K562 (cell line): ENCODE measurements around the gene SPI1. TPM values are rescaled to one million over a fixed set of nuclear protein-coding genes. Genes with fewer than 3 reads are reported as not detected.

Experiments
- ATF1 ChIP-seq, 2 experiments: fragments of 450-650 bp in 1 of 2; IDR thresholded peaks; 2 replicates each; pipeline ENCODE4 v1.6.1; 2016; ENCODE audit warnings: missing compliant biosample characterization in 1 of 2, missing genetic modification characterization in 1 of 2
- CCNT2 ChIP-seq: IDR thresholded peaks from 2 replicates; pipeline ENCODE4 v1.6.1; 2011; ENCODE audit warnings: borderline replicate concordance, low read depth, mild to moderate bottlenecking, moderate library complexity, mixed read lengths, low read length; ENCODE audit not compliant: insufficient read length; ENCODE audit errors: extremely low read depth
- DACH1 ChIP-seq: fragments of 450-650 bp; IDR thresholded peaks from 2 replicates; pipeline ENCODE4 v1.6.1; 2018; ENCODE audit not compliant: partially characterized antibody
- DNMT1 ChIP-seq: fragments of 450-650 bp; IDR thresholded peaks from 2 replicates; pipeline ENCODE4 v1.6.1; 2016; ENCODE audit warnings: antibody characterized with exemption, mild to moderate bottlenecking
- KLF6 ChIP-seq: fragments of 250-450 bp; sonication (Bioruptor Pico); IDR thresholded peaks from 2 replicates; pipeline ENCODE4 v1.4.0; 2020; ENCODE audit warnings: mild to moderate bottlenecking, moderate library complexity, borderline replicate concordance
- L3MBTL2 ChIP-seq: fragments of 450-650 bp; IDR thresholded peaks from 2 replicates; pipeline ENCODE4 v1.6.1; 2016; ENCODE audit warnings: mild to moderate bottlenecking, moderate library complexity
- TAF7 ChIP-seq: fragments of 450-650 bp; IDR thresholded peaks from 2 replicates; pipeline ENCODE4 v1.6.1; 2016; ENCODE audit warnings: missing genetic modification characterization, missing compliant biosample characterization
- ZKSCAN3 ChIP-seq: fragments of 250-450 bp; sonication (Bioruptor Pico); IDR thresholded peaks from 2 replicates; pipeline ENCODE4 v1.4.0; 2020
- ZNF134 ChIP-seq: fragments of 250-450 bp; sonication (Bioruptor Pico); conservative IDR thresholded peaks from 2 replicates; pipeline ENCODE4 v1.4.0; 2020
- ZNF239 ChIP-seq: fragments of 250-450 bp; sonication (Bioruptor Pico); IDR thresholded peaks from 2 replicates; pipeline ENCODE4 v1.4.0; 2020; ENCODE audit warnings: mild to moderate bottlenecking
- ZNF436 ChIP-seq: fragments of 250-450, 450-650 bp; sonication (Bioruptor Pico); formaldehyde crosslinking; IDR thresholded peaks from 2 replicates; pipeline ENCODE4 v1.7.0; 2020; ENCODE audit warnings: mild to moderate bottlenecking
- ZNF644 ChIP-seq: fragments of 200-800 bp; sonication (Bioruptor generic); IDR thresholded peaks from 2 replicates; pipeline ENCODE4 v1.6.1; 2016; ENCODE audit warnings: low read depth, missing genetic modification characterization, missing compliant biosample characterization
- ZNF699 ChIP-seq: fragments of 250-450 bp; sonication (Bioruptor Pico); IDR thresholded peaks from 2 replicates; pipeline ENCODE4 v1.8.0; 2021; ENCODE audit warnings: mild to moderate bottlenecking, moderate library complexity; ENCODE audit not compliant: insufficient replicate concordance
- ZNF75A ChIP-seq: fragments of 450-650 bp; formaldehyde crosslinking; IDR thresholded peaks from 2 replicates; pipeline ENCODE4 v1.4.0; 2020; ENCODE audit warnings: mild to moderate bottlenecking
- ZNF830 ChIP-seq: fragments of 250-450 bp; sonication (Bioruptor Pico); IDR thresholded peaks from 2 replicates; pipeline ENCODE4 v1.5.0; 2021; ENCODE audit warnings: mild to moderate bottlenecking
- polyA plus RNA-seq, 8 experiments: library from polyadenylated mRNA; depleted of rRNA in 4 of 8; stranded (reverse) in 5 of 8; unstranded in 3 of 8; fragments of >200 nt; fragmentation: Nextera tagmentation in 2 of 8; fragmentation: Illumina TruSeq in 1 of 8; extraction: Ambion mirVana in 2 of 8; extraction: Trizol in 1 of 8; gene quantifications; 2 replicates each; pipeline versions ENCODE4 v1.2.1 to v1.2.3, GENCODE V29; 2011 to 2014; ENCODE audit warnings: inconsistent platforms in 1 of 8, missing spikeins in 1 of 8
- total RNA-seq, 7 experiments: library from RNA; depleted of rRNA in 6 of 7; stranded (reverse); fragments of >200 nt in 6 of 7; fragmentation: Illumina TruSeq in 2 of 7; extraction: Trizol in 2 of 7; gene quantifications; 2 replicates each; pipeline versions ENCODE4 v1.2.1 to v1.2.3, GENCODE V29; 2011 to 2021; ENCODE audit warnings: low replicate concordance in 1 of 7
- TF ChIP-seq, protein P1 (sequence below): sonication (generic); formaldehyde crosslinking; IDR thresholded peaks from 2 replicates; pipeline ENCODE4 v1.8.1; 2022; ENCODE audit warnings: missing genetic modification reagents
- TF ChIP-seq, protein P2 (sequence below): sonication (generic); formaldehyde crosslinking; IDR thresholded peaks from 2 replicates; pipeline ENCODE4 v1.5.0; 2020; ENCODE audit warnings: missing genetic modification reagents
- TF ChIP-seq, protein P3 (sequence below): fragments of 200-800 bp; sonication (Bioruptor generic); IDR thresholded peaks from 2 replicates; pipeline ENCODE4 v1.6.1; 2016; ENCODE audit warnings: missing genetic modification characterization, missing compliant biosample characterization
- TF ChIP-seq, protein P4 (sequence below): conservative IDR thresholded peaks from 2 replicates; pipeline ENCODE4 v1.6.1; 2011; ENCODE audit warnings: low read depth, mild to moderate bottlenecking, low read length; ENCODE audit not compliant: control insufficient read depth
- TF ChIP-seq, protein P5 (sequence below): fragments of 250-450 bp; sonication (Bioruptor Pico); IDR thresholded peaks from 2 replicates; pipeline ENCODE4 v1.8.0; 2022; ENCODE audit warnings: moderate library complexity, mild to moderate bottlenecking, inconsistent platforms

SPI1 gene
- total and polyA plus RNA-seq, 9 of the 15 experiments (the other 6 are each of a cell fraction or from before 2014, with no cell fraction given) = 0.10 to 33.7 (median 10.3) TPM

DNA sequence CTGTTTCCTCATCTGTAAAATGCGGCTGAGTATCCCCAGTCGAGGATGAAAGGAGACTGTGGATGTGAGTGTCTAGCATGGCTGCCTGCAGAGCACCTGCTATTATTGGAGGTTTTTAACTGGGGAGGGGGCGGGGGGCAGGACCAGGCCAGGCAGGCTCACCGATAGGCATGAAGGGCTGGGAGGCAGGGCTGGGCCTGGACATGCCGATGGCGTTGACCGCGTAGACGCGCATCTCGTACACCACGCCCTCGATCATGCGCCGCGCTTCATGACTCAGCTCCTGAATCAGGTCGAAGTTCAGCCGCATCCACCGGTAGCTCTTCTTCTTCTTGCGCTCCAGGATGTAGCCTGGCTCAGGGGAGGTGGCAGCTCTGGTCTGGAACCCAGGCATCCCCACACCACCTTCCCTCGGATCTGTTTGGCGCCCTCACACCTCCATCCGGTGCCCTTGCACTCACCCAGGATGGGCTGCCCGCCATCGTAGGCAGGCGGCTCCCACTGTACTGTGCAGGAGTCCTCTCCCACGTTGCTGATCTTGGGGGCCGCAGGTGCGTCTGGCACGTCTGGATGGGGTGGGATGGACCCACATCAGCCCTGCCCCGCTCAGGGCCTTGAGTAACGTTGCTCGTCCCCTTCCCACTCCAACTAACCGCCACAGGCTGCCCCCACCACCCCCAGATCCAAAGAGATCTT, 41.0 kb downstream of the SPI1 start (continued):
- TF ChIP-seq, protein P1, sequence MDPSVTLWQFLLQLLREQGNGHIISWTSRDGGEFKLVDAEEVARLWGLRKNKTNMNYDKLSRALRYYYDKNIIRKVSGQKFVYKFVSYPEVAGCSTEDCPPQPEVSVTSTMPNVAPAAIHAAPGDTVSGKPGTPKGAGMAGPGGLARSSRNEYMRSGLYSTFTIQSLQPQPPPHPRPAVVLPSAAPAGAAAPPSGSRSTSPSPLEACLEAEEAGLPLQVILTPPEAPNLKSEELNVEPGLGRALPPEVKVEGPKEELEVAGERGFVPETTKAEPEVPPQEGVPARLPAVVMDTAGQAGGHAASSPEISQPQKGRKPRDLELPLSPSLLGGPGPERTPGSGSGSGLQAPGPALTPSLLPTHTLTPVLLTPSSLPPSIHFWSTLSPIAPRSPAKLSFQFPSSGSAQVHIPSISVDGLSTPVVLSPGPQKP (CRISPR knock-in tag) = no peak
- TF ChIP-seq ZKSCAN3 (CRISPR knock-in tag) = no peak
- TF ChIP-seq, protein P2, sequence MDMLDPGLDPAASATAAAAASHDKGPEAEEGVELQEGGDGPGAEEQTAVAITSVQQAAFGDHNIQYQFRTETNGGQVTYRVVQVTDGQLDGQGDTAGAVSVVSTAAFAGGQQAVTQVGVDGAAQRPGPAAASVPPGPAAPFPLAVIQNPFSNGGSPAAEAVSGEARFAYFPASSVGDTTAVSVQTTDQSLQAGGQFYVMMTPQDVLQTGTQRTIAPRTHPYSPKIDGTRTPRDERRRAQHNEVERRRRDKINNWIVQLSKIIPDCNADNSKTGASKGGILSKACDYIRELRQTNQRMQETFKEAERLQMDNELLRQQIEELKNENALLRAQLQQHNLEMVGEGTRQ (CRISPR knock-in tag) = no peak
- TF ChIP-seq ZNF699 (CRISPR knock-in tag) = no peak
- TF ChIP-seq TAF7 (tag) = no peak
- TF ChIP-seq DNMT1 = no peak
- no peak for TF ChIP-seq ZNF134
- TF ChIP-seq ZNF436 = no peak
- TF ChIP-seq L3MBTL2 = peak; percentile 62; the same call in 1 of the 2 replicates
- TF ChIP-seq KLF6 (CRISPR knock-in tag) = no peak
- TF ChIP-seq CCNT2 = peak; percentile 35
- TF ChIP-seq ATF1 (CRISPR knock-in tag; IDR thresholded peaks at IDR 0.05) = no peak
- TF ChIP-seq ATF1 (tag; IDR thresholded peaks at IDR 0.05) = peak; percentile 55; the same call in 1 of the 2 replicates
- no peak for TF ChIP-seq DACH1
- TF ChIP-seq, protein P3, sequence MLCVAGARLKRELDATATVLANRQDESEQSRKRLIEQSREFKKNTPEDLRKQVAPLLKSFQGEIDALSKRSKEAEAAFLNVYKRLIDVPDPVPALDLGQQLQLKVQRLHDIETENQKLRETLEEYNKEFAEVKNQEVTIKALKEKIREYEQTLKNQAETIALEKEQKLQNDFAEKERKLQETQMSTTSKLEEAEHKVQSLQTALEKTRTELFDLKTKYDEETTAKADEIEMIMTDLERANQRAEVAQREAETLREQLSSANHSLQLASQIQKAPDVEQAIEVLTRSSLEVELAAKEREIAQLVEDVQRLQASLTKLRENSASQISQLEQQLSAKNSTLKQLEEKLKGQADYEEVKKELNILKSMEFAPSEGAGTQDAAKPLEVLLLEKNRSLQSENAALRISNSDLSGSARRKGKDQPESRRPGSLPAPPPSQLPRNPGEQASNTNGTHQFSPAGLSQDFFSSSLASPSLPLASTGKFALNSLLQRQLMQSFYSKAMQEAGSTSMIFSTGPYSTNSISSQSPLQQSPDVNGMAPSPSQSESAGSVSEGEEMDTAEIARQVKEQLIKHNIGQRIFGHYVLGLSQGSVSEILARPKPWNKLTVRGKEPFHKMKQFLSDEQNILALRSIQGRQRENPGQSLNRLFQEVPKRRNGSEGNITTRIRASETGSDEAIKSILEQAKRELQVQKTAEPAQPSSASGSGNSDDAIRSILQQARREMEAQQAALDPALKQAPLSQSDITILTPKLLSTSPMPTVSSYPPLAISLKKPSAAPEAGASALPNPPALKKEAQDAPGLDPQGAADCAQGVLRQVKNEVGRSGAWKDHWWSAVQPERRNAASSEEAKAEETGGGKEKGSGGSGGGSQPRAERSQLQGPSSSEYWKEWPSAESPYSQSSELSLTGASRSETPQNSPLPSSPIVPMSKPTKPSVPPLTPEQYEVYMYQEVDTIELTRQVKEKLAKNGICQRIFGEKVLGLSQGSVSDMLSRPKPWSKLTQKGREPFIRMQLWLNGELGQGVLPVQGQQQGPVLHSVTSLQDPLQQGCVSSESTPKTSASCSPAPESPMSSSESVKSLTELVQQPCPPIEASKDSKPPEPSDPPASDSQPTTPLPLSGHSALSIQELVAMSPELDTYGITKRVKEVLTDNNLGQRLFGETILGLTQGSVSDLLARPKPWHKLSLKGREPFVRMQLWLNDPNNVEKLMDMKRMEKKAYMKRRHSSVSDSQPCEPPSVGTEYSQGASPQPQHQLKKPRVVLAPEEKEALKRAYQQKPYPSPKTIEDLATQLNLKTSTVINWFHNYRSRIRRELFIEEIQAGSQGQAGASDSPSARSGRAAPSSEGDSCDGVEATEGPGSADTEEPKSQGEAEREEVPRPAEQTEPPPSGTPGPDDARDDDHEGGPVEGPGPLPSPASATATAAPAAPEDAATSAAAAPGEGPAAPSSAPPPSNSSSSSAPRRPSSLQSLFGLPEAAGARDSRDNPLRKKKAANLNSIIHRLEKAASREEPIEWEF (CRISPR knock-in tag) = no peak
- no peak for TF ChIP-seq ZNF75A (CRISPR knock-in tag)
- TF ChIP-seq, protein P4, sequence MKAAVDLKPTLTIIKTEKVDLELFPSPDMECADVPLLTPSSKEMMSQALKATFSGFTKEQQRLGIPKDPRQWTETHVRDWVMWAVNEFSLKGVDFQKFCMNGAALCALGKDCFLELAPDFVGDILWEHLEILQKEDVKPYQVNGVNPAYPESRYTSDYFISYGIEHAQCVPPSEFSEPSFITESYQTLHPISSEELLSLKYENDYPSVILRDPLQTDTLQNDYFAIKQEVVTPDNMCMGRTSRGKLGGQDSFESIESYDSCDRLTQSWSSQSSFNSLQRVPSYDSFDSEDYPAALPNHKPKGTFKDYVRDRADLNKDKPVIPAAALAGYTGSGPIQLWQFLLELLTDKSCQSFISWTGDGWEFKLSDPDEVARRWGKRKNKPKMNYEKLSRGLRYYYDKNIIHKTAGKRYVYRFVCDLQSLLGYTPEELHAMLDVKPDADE = no peak
- TF ChIP-seq ZNF644 (tag) = no peak
- TF ChIP-seq ZNF239 (CRISPR knock-in tag) = no peak
- TF ChIP-seq, protein P5, sequence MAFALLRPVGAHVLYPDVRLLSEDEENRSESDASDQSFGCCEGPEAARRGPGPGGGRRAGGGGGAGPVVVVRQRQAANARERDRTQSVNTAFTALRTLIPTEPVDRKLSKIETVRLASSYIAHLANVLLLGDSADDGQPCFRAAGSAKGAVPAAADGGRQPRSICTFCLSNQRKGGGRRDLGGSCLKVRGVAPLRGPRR = no peak
- TF ChIP-seq ZNF830 (CRISPR knock-in tag) = no peak
